ENCODE data around the gene LNX2.

The LNX2 gene

DNA sequence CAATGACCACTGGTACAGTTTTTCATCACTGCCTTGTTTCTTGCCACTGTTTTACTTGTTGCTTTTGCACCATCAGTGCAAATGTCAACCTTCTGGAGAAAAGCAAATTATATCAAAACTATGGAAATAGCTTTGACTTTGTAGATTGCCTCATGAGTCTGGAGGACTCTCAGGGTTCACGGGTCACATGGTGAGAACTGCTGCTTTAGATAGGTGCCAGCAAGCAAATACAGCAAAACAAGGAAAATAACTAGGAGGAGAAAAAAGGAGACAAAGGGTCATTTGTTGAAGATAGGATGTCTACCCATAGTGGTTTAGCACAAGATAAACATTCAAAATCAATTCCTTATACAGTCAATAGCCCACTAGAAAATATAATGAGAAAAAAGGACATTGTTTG, 34.5 kb upstream of the LNX2 start:
- no peak overlapping the region for H3K4me3 ChIP-seq (ENCODE audit: low read length)
- peaks cover 7% of the 10 kb centered on the region for H3K36me3 ChIP-seq (ENCODE audit: control insufficient read depth, insufficient read depth, low read length)
- no peak overlapping the region for H3K9ac ChIP-seq (ENCODE audit: low read length)
- H3K4me1 ChIP-seq (ENCODE audit: control insufficient read depth, insufficient read depth, low read length): no peaks in the 10 kb centered on the region
- peaks cover 6% of the 10 kb centered on the region for H3K9me3 ChIP-seq (ENCODE audit: control insufficient read depth, low read length)
- H3K27me3 ChIP-seq (ENCODE audit: control insufficient read depth, insufficient read depth, low read length): no peaks in the 10 kb centered on the region

DNA sequence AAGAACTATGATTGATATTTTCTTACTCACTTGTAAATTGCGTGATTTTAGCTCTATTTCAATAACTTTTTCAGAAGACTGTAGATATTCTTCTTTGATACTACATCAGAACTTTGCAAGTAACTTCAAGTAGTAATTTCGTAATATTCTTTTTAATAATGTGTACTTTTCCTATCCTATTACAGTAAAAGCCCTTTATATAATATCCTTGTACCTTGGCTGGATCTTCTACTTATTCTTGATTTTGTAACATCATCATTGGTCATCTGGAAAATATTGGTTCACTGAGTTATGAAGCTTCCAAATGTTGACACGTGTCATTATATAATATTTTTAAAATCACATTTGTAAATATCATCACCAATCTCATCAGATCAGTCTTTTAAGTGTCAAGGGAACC, 33.7 kb upstream of the LNX2 start:
- Histone ChIP-seq H3K36me3 (ENCODE audit: control insufficient read depth, insufficient read depth, low read length) (peaks cover 10% of the 10 kb centered on the region), H3K4me1 (ENCODE audit: control insufficient read depth, insufficient read depth, low read length) (no peaks in the 10 kb centered on the region), H3K27me3 (ENCODE audit: control insufficient read depth, insufficient read depth, low read length) (no peaks in the 10 kb centered on the region), H3K9ac (ENCODE audit: low read length) (no peak overlapping the region), H3K9me3 (ENCODE audit: control insufficient read depth, low read length) (peaks cover 9% of the 10 kb centered on the region), H3K4me3 (ENCODE audit: low read length) (no peak overlapping the region)

DNA sequence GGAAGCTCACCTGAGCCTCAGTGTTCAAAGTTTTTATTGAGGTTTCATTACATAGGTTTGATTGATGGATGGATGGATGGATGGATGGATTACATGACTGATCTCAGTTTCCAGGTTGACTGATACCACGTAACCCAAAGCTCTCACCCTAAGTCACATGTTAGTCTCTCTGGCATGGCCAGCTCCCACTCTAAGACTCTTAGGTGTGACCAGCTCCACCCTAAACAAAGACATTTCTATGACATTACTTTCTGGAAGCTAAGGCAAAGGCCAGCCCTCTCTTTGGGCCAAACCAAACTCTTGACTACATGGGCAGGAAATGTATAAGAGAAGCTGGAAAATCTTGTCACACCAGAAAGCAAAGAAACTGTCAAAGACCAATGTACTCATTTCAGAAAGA, 30.0 kb upstream of the LNX2 start:
- Histone ChIP-seq H3K4me3 (ENCODE audit: low read length) (no peak overlapping the region), H3K4me1 (ENCODE audit: control insufficient read depth, insufficient read depth, low read length) (no peaks in the 10 kb centered on the region), H3K9me3 (ENCODE audit: control insufficient read depth, low read length) (peaks cover 9% of the 10 kb centered on the region), H3K9ac (ENCODE audit: low read length) (no peak overlapping the region), H3K36me3 (ENCODE audit: control insufficient read depth, insufficient read depth, low read length) (peaks cover 10% of the 10 kb centered on the region), H3K27me3 (ENCODE audit: control insufficient read depth, insufficient read depth, low read length) (no peaks in the 10 kb centered on the region)

GRCh38 chr13:27644302-27644701, 24.0 kb upstream of the LNX2 start:
- no peak overlapping the region for H3K9ac ChIP-seq (ENCODE audit: low read length)
- H3K4me3 ChIP-seq (ENCODE audit: low read length): no peak overlapping the region
- no peaks in the 10 kb centered on the region for H3K36me3 ChIP-seq (ENCODE audit: control insufficient read depth, insufficient read depth, low read length)
- peaks cover 6% of the 10 kb centered on the region for H3K4me1 ChIP-seq (ENCODE audit: control insufficient read depth, insufficient read depth, low read length)
- H3K9me3 ChIP-seq (ENCODE audit: control insufficient read depth, low read length): no peaks in the 10 kb centered on the region
- H3K27me3 ChIP-seq (ENCODE audit: control insufficient read depth, insufficient read depth, low read length): no peaks in the 10 kb centered on the region

GRCh38 chr13:27643334-27644132, 23.2 kb upstream of the LNX2 start:
- no peaks in the 10 kb centered on the region for H3K36me3 ChIP-seq (ENCODE audit: control insufficient read depth, insufficient read depth, low read length)
- H3K4me1 ChIP-seq (ENCODE audit: control insufficient read depth, insufficient read depth, low read length): peaks cover 6% of the 10 kb centered on the region
- no peaks in the 10 kb centered on the region for H3K9me3 ChIP-seq (ENCODE audit: control insufficient read depth, low read length)
- no peak overlapping the region for H3K4me3 ChIP-seq (ENCODE audit: low read length)
- no peak overlapping the region for H3K9ac ChIP-seq (ENCODE audit: low read length)
- no peaks in the 10 kb centered on the region for H3K27me3 ChIP-seq (ENCODE audit: control insufficient read depth, insufficient read depth, low read length)

DNA sequence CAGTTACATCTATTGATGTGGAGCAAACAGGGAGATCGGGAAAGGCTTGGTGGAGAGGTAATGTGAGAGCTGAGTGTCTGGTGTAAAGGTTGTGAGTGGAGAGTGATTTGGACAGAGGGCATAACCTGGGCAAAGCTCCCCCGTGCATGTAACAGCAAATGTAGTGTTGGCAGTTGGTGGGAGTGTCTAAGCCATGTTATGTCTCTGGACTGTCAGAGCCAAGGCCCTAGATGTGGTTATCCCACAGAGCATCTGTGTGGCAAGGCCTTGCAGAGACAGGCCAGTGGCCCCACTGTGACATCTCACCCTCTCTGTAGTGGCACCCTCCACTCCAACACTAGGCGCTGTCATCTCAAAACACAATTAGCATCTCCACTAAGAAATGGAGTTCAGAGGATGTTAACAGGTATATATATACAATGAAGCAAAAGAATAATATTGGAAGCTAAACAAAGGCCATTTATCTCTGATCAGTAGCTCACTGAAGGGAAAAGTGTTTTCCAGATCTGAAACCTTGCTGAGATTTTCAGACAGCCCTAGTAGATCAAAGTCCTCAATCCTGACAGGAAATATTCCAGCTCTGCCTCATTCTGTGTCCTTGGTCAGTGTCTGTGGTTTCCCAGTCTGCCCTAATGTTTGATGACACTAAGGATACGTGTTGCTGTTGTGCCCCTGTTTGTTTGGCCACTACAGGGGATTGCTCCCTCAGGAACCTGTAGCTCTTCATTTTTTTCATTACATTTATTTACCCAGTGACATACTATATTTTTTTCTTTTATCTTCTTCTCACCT, 21.6 kb upstream of the LNX2 start:
- H3K4me1 ChIP-seq (ENCODE audit: control insufficient read depth, insufficient read depth, low read length): peaks cover 6% of the 10 kb centered on the region
- no peak overlapping the region for H3K4me3 ChIP-seq (ENCODE audit: low read length)

GRCh38 chr13:27639186-27639585, 18.9 kb upstream of the LNX2 start:
- Histone ChIP-seq H3K9me3 (ENCODE audit: control insufficient read depth, low read length) (no peaks in the 10 kb centered on the region), H3K4me1 (ENCODE audit: control insufficient read depth, insufficient read depth, low read length) (peaks cover 6% of the 10 kb centered on the region), H3K36me3 (ENCODE audit: control insufficient read depth, insufficient read depth, low read length) (no peaks in the 10 kb centered on the region), H3K27me3 (ENCODE audit: control insufficient read depth, insufficient read depth, low read length) (no peaks in the 10 kb centered on the region), H3K9ac (ENCODE audit: low read length) (no peak overlapping the region), H3K4me3 (ENCODE audit: low read length) (no peak overlapping the region)

More for the DNA sequence above, 21.6 kb upstream of the LNX2 start:
- H3K9me3 ChIP-seq (ENCODE audit: control insufficient read depth, low read length): no peaks in the 10 kb centered on the region
- no peaks in the 10 kb centered on the region for H3K36me3 ChIP-seq (ENCODE audit: control insufficient read depth, insufficient read depth, low read length)
- H3K27me3 ChIP-seq (ENCODE audit: control insufficient read depth, insufficient read depth, low read length): no peaks in the 10 kb centered on the region
- H3K9ac ChIP-seq (ENCODE audit: low read length): no peak overlapping the region

DNA sequence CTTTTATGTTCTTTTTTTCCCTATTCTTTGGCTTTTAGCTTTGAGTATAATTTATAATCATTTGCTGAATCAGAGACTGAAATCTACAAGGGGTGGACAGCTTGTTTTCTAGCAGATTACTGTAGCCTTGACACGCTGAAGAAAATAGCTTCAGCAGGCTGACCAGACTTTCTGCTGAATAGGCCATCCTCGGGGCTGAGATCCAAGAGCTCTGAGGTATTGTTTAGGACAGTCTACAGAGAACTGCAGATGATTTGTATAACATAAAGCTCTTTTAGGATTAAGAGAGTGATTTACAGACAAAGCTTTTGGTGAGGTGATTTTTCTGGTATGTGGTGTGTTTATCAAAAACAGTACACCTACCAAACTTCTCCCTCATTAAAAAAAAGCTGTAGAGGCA, 18.2 kb upstream of the LNX2 start:
- Histone ChIP-seq H3K36me3 (ENCODE audit: control insufficient read depth, insufficient read depth, low read length) (no peaks in the 10 kb centered on the region), H3K4me3 (ENCODE audit: low read length) (no peak overlapping the region), H3K27me3 (ENCODE audit: control insufficient read depth, insufficient read depth, low read length) (no peaks in the 10 kb centered on the region), H3K9ac (ENCODE audit: low read length) (no peak overlapping the region), H3K4me1 (ENCODE audit: control insufficient read depth, insufficient read depth, low read length) (peaks cover 1% of the 10 kb centered on the region), H3K9me3 (ENCODE audit: control insufficient read depth, low read length) (no peaks in the 10 kb centered on the region)

DNA sequence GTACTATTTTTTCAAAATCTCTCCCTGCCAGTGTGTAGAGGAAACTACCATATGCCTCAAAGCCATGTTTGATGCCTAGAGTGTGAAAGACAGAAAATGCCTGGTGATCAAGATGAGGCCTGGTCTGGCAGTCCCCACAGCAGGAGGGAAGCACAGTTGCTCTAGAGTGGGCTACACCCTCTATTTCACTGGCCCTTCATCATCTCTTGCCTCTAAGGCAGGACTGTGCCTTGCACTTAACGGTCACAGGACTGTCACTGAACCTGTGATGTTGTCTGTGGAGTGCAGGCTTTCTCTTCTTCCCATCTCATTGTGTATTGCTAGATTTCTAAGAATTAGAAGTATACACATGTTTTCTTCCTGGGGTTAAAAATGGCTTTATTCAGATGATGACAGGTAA, 17.7 kb upstream of the LNX2 start:
- H3K9me3 ChIP-seq (ENCODE audit: control insufficient read depth, low read length): no peaks in the 10 kb centered on the region
- H3K27me3 ChIP-seq (ENCODE audit: control insufficient read depth, insufficient read depth, low read length): no peaks in the 10 kb centered on the region
- no peaks in the 10 kb centered on the region for H3K4me1 ChIP-seq (ENCODE audit: control insufficient read depth, insufficient read depth, low read length)
- H3K36me3 ChIP-seq (ENCODE audit: control insufficient read depth, insufficient read depth, low read length): no peaks in the 10 kb centered on the region
- no peak overlapping the region for H3K9ac ChIP-seq (ENCODE audit: low read length)
- H3K4me3 ChIP-seq (ENCODE audit: low read length): no peak overlapping the region

- Histone ChIP-seq H3K4me3 (ENCODE audit: low read length) (no peak overlapping the region), H3K27me3 (ENCODE audit: control insufficient read depth, insufficient read depth, low read length) (no peaks in the 10 kb centered on the region), H3K4me1 (ENCODE audit: control insufficient read depth, insufficient read depth, low read length) (no peaks in the 10 kb centered on the region), H3K36me3 (ENCODE audit: control insufficient read depth, insufficient read depth, low read length) (no peaks in the 10 kb centered on the region), H3K9me3 (ENCODE audit: control insufficient read depth, low read length) (no peaks in the 10 kb centered on the region), H3K9ac (ENCODE audit: low read length) (no peak overlapping the region)
Observed at GRCh38 chr13:27637289-27637626, 16.9 kb upstream of the LNX2 start.

DNA sequence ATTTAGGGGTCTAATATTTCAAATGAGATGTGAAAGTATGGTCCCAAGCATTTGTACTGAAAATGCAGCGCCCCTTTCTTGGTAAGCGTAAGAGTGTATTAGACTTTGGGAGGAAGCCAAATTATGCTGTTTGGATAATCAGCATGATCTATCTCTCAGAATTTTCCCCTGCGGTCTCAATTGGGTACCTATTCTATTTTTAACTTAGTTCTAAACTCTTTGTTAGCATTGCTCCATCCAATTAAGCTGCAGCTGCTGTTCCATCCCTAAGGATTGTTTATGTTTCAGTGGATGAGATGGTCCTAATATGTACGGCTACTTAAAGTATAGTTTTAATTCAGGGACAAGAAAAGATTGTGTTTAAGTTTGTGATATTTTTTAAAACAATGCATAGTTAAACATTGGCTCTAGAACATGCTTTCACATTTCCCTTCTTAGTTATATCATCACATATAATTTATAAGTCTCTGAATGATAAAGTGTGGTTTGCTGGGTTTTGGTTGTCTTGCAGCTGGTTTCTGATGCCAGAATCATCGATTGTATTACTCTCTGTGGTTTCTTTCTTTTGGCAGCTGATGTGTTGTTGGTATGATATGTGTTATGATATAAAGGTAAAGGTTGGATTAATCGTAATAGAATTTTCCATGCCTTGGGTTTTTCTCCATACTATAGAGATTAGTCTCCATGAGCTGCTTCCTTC, 16.4 kb upstream of the LNX2 start:
- H3K4me3 ChIP-seq (ENCODE audit: low read length): no peak overlapping the region
- no peaks in the 10 kb centered on the region for H3K9me3 ChIP-seq (ENCODE audit: control insufficient read depth, low read length)
- H3K4me1 ChIP-seq (ENCODE audit: control insufficient read depth, insufficient read depth, low read length): no peaks in the 10 kb centered on the region
- H3K27me3 ChIP-seq (ENCODE audit: control insufficient read depth, insufficient read depth, low read length): no peaks in the 10 kb centered on the region
- H3K36me3 ChIP-seq (ENCODE audit: control insufficient read depth, insufficient read depth, low read length): no peaks in the 10 kb centered on the region
- H3K9ac ChIP-seq (ENCODE audit: low read length): no peak overlapping the region

DNA sequence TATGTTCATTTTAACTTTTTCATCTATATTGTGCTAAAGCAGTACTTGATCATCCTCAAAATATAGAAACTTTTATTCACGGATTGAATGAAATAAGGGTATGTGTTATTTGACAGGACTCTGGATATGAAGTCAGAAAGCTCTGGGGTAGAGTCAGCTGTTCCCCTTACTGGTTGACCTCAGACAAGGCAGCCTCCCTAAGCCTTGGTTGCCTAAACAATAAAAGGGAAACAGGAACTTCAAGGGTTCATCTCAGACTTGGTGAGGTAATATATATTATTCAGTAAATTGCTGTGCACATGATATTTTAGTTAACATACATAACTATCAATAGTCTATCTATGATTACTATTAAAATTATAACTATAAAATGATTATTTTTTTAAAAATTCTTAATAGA, 14.9 kb upstream of the LNX2 start:
- no peak overlapping the region for H3K4me3 ChIP-seq (ENCODE audit: low read length)
- H3K9me3 ChIP-seq (ENCODE audit: control insufficient read depth, low read length): no peaks in the 10 kb centered on the region
- no peaks in the 10 kb centered on the region for H3K4me1 ChIP-seq (ENCODE audit: control insufficient read depth, insufficient read depth, low read length)
- H3K27me3 ChIP-seq (ENCODE audit: control insufficient read depth, insufficient read depth, low read length): no peaks in the 10 kb centered on the region
- no peaks in the 10 kb centered on the region for H3K36me3 ChIP-seq (ENCODE audit: control insufficient read depth, insufficient read depth, low read length)
- no peak overlapping the region for H3K9ac ChIP-seq (ENCODE audit: low read length)

Measured in mucosa of stomach (tissue), 1 donor.